H9 (cell line): ENCODE results near the gene CLRN1. TPM values are rescaled to one million over a fixed set of nuclear protein-coding genes. Genes with fewer than 3 reads are reported as not detected.

ENCODE experiments used
- DNase-seq: peaks from one replicate; pipeline ENCODE4 v3.0.0-alpha.2; 2017
- H2AFZ ChIP-seq: one replicate; pipeline ENCODE4 v1.6.1; 2013; ENCODE audit warnings: mild to moderate bottlenecking, low read length, control low read depth, moderate library complexity
- H2AK5ac ChIP-seq: 2 replicates; pipeline ENCODE4 v1.6.1; 2013; ENCODE audit warnings: low read length, control low read depth, mixed read lengths; ENCODE audit not compliant: insufficient read length
- H2BK120ac ChIP-seq: one replicate; pipeline ENCODE4 v1.6.1; 2013; ENCODE audit warnings: low read depth, mild to moderate bottlenecking, low read length, control low read depth, inconsistent platforms; ENCODE audit not compliant: poor library complexity, severe bottlenecking
- H2BK12ac ChIP-seq: 2 replicates; pipeline ENCODE4 v1.6.1; 2013; ENCODE audit warnings: low read length, control low read depth, mixed read lengths, low read depth; ENCODE audit not compliant: insufficient read length
- H2BK15ac ChIP-seq: 2 replicates; pipeline ENCODE4 v1.6.1; 2013; ENCODE audit warnings: low read depth, low read length, control low read depth
- H2BK20ac ChIP-seq: one replicate; pipeline ENCODE4 v1.6.1; 2013; ENCODE audit warnings: low read depth, mild to moderate bottlenecking, low read length, control low read depth, inconsistent platforms; ENCODE audit not compliant: poor library complexity, severe bottlenecking
- H2BK5ac ChIP-seq: 2 replicates; pipeline ENCODE4 v1.6.1; 2013; ENCODE audit warnings: low read length, control low read depth, mixed read lengths; ENCODE audit not compliant: insufficient read length
- H3K14ac ChIP-seq: 2 replicates; pipeline ENCODE4 v1.6.1; 2013; ENCODE audit warnings: low read length, control low read depth; ENCODE audit not compliant: insufficient read depth
- H3K18ac ChIP-seq: 2 replicates; pipeline ENCODE4 v1.6.1; 2013; ENCODE audit warnings: low read depth, mild to moderate bottlenecking, mixed read lengths, low read length, control low read depth; ENCODE audit not compliant: insufficient read length
- H3K23ac ChIP-seq: 2 replicates; pipeline ENCODE4 v1.6.1; 2013; ENCODE audit warnings: low read length, control low read depth, mixed read lengths, low read depth; ENCODE audit not compliant: insufficient read length
- H3K23me2 ChIP-seq: 2 replicates; pipeline ENCODE4 v1.6.1; 2013; ENCODE audit warnings: low read depth, mild to moderate bottlenecking, mixed read lengths, low read length, control low read depth; ENCODE audit not compliant: insufficient read length, poor library complexity, severe bottlenecking
- H3K27ac ChIP-seq: 2 replicates; pipeline ENCODE4 v1.5.1; 2013; ENCODE audit warnings: low read length, control low read depth, mixed read lengths, low read depth; ENCODE audit not compliant: insufficient read length
- H3K27me3 ChIP-seq: 2 replicates; pipeline ENCODE4 v1.6.1; 2013; ENCODE audit warnings: low read length, control low read depth, inconsistent platforms; ENCODE audit not compliant: insufficient read depth
- H3K4ac ChIP-seq: 2 replicates; pipeline ENCODE4 v1.6.1; 2013; ENCODE audit warnings: low read depth, mild to moderate bottlenecking, control low read depth, inconsistent platforms, low read length, moderate library complexity
- H3K4me1 ChIP-seq: 2 replicates; pipeline ENCODE4 v1.6.1; 2013; ENCODE audit warnings: low read length, control low read depth, inconsistent platforms; ENCODE audit not compliant: insufficient read depth
- H3K4me2 ChIP-seq: 2 replicates; pipeline ENCODE4 v1.6.1; 2013; ENCODE audit warnings: low read length, control low read depth, mixed read lengths; ENCODE audit not compliant: insufficient read length, insufficient read depth
- H3K56ac ChIP-seq: 2 replicates; pipeline ENCODE4 v1.6.1; 2013; ENCODE audit warnings: low read depth, mild to moderate bottlenecking, mixed read lengths, low read length, control low read depth; ENCODE audit not compliant: insufficient read length
- H3K79me1 ChIP-seq: 2 replicates; pipeline ENCODE4 v1.6.1; 2013; ENCODE audit warnings: low read depth, mild to moderate bottlenecking, moderate library complexity, low read length, control low read depth, inconsistent platforms; ENCODE audit not compliant: insufficient read depth, poor library complexity, severe bottlenecking
- H3K79me2 ChIP-seq: 2 replicates; pipeline ENCODE4 v1.6.1; 2013; ENCODE audit warnings: low read length, control low read depth, inconsistent platforms; ENCODE audit not compliant: insufficient read depth
- H3K9ac ChIP-seq: 2 replicates; pipeline ENCODE4 v1.6.1; 2013; ENCODE audit warnings: low read length, control low read depth, mixed read lengths; ENCODE audit not compliant: insufficient read length; ENCODE audit errors: extremely low read depth
- H3K9me3 ChIP-seq: one replicate; pipeline ENCODE4 v1.6.1; 2013; ENCODE audit warnings: low read depth, low read length, inconsistent platforms; ENCODE audit not compliant: control insufficient read depth
- H3T11ph ChIP-seq: one replicate; pipeline ENCODE4 v1.6.1; 2013; ENCODE audit warnings: mild to moderate bottlenecking, low read length, control low read depth, inconsistent platforms
- H4K20me1 ChIP-seq: one replicate; pipeline ENCODE4 v1.6.1; 2013; ENCODE audit not compliant: control insufficient read depth, insufficient read length, insufficient read depth
- H4K5ac ChIP-seq: 2 replicates; pipeline ENCODE4 v1.6.1; 2013; ENCODE audit warnings: low read depth, mild to moderate bottlenecking, mixed read lengths, low read length, control low read depth; ENCODE audit not compliant: insufficient read length
- H4K8ac ChIP-seq: replicated peaks from 2 replicates; pipeline ENCODE4 v1.6.1; 2013; ENCODE audit warnings: low read length, control low read depth, mixed read lengths, low read depth; ENCODE audit not compliant: insufficient read length
- H4K91ac ChIP-seq: 2 replicates; pipeline ENCODE4 v1.6.1; 2013; ENCODE audit warnings: low read depth, mild to moderate bottlenecking, moderate library complexity, mixed read lengths, low read length, control low read depth; ENCODE audit not compliant: insufficient read length
- H3K27ac Mint-ChIP-seq, 3 experiments: 2 replicates in 2 of 3; 3 replicates in 1 of 3; pipeline ENCODE4 v1.8.0; 2020 to 2021; ENCODE audit warnings: mixed read lengths in 3 of 3, mild to moderate bottlenecking in 1 of 3, moderate library complexity in 1 of 3
- H3K27me3 Mint-ChIP-seq: 2 replicates; pipeline ENCODE4 v1.8.0; 2021; ENCODE audit warnings: low read depth, mild to moderate bottlenecking, moderate library complexity, mixed read lengths
- H3K36me3 Mint-ChIP-seq, 3 experiments: 2 replicates in 2 of 3; 3 replicates in 1 of 3; pipeline ENCODE4 v1.8.0; 2020 to 2021; ENCODE audit warnings: low read depth in 3 of 3, mixed read lengths in 3 of 3; ENCODE audit not compliant: insufficient read depth in 1 of 3
- H3K4me1 Mint-ChIP-seq, 2 experiments: 2 replicates each; pipeline ENCODE4 v1.8.0; 2020; ENCODE audit warnings: mixed read lengths in 2 of 2
- H3K4me3 Mint-ChIP-seq, 2 experiments: 2 replicates in 1 of 2; 3 replicates in 1 of 2; pipeline ENCODE4 v1.8.0; 2020 to 2021; ENCODE audit warnings: mild to moderate bottlenecking in 2 of 2, mixed read lengths in 2 of 2, moderate library complexity in 1 of 2
- H3K9me3 Mint-ChIP-seq, 2 experiments: 2 replicates in 1 of 2; 3 replicates in 1 of 2; pipeline ENCODE4 v1.8.0; 2020; ENCODE audit warnings: mild to moderate bottlenecking in 2 of 2, mixed read lengths in 2 of 2, moderate library complexity in 1 of 2
- CTCF ChIP-seq: fragments of 200-600 bp; sonication (generic); conservative IDR thresholded peaks from 3 replicates; pipeline ENCODE4 v1.8.0; 2021; ENCODE audit warnings: antibody characterized with exemption, mild to moderate bottlenecking
- WGBS: extraction: QIAGEN DNeasy Blood & Tissue Kit; methylation state at CpG from one replicate; pipeline ENCODE4 v1.1.7; 2013; ENCODE audit warnings: missing lambda C conversion rate, low lambda C conversion rate, mixed read lengths; ENCODE audit not compliant: insufficient read length; ENCODE audit errors: extremely low coverage; 5-methylcytosine and 5-hydroxymethylcytosine counted together
- total RNA-seq: library from RNA; stranded (reverse); gene quantifications from 2 replicates; pipeline ENCODE4 v1.2.1, GENCODE V29; 2021

The CLRN1 gene
- total RNA-seq, 1 experiment from 2014 or later: not detected

GRCh38 chr3:150936693-150937092 is 35.8 kb downstream of the CLRN1 start:
- H2BK12ac ChIP-seq: no peak overlapping the region
- H2AFZ ChIP-seq: no peak overlapping the region
- no peak for TF ChIP-seq CTCF
- no peak overlapping the region for H3K14ac ChIP-seq
- H2BK15ac ChIP-seq: no peak overlapping the region
- H3K4ac ChIP-seq: no peak overlapping the region
- Mint-ChIP-seq H3K27ac (no peak overlapping the region), H3K27me3 (no peaks in the 10 kb centered on the region), H3K36me3 (no peaks in the 10 kb centered on the region), H3K9me3 (no peaks in the 10 kb centered on the region), H3K4me3 (no peak overlapping the region), H3K4me1 (no peaks in the 10 kb centered on the region)
- H4K5ac ChIP-seq: no peak overlapping the region
- H2AK5ac ChIP-seq: no peak overlapping the region
- H2BK20ac ChIP-seq: no peak overlapping the region
- no peaks in the 10 kb centered on the region for H3K79me2 ChIP-seq
- no CpG with 5 or more reads among the region's 2 CpGs for WGBS
- H3K18ac ChIP-seq: no peak overlapping the region
- no peaks in the 10 kb centered on the region for H3K27me3 ChIP-seq
- H3K4me1 ChIP-seq: no peaks in the 10 kb centered on the region
- H3K79me1 ChIP-seq: no peaks in the 10 kb centered on the region
- no peak overlapping the region for H3K27ac ChIP-seq
- H3T11ph ChIP-seq: no peak overlapping the region
- H2BK5ac ChIP-seq: no peak overlapping the region
- no peak overlapping the region for H3K9ac ChIP-seq
- no peak overlapping the region for H4K8ac ChIP-seq
- no peaks in the 10 kb centered on the region for H3K23me2 ChIP-seq
- H3K23ac ChIP-seq: no peak overlapping the region
- no peak overlapping the region for H4K91ac ChIP-seq
- H2BK120ac ChIP-seq: no peak overlapping the region
- H3K4me2 ChIP-seq: no peak overlapping the region
- H4K20me1 ChIP-seq: no peaks in the 10 kb centered on the region
- H3K9me3 ChIP-seq: no peaks in the 10 kb centered on the region
- H3K56ac ChIP-seq: no peak overlapping the region
- DNase-seq: no peak
